IPS-NIHi11 (cell line): ENCODE data around the gene ERC2.
A peak's percentile ranks its signal among the peaks of the same experiment; 100 is the strongest.

Experiments
- DNase-seq: peaks from one replicate; pipeline ENCODE4 v3.0.0; 2012; ENCODE audit warnings: mixed read lengths, low spot score

The ERC2 gene

GRCh38 chr3:56253941-56254665, 214.2 kb downstream of the ERC2 start:
- peak; percentile 32 for DNase-seq

- DNase-seq = peak; percentile 52
Measured at GRCh38 chr3:56251343-56251945, 216.8 kb downstream of the ERC2 start.

GRCh38 chr3:56248021-56248420, 220.2 kb downstream of the ERC2 start:
- DNase-seq = no peak

GRCh38 chr3:56238299-56238698, 230.0 kb downstream of the ERC2 start:
- no peak for DNase-seq

- no peak for DNase-seq
Measured at GRCh38 chr3:56233742-56234141, 234.5 kb downstream of the ERC2 start.

- no peak for DNase-seq
Measured at GRCh38 chr3:56229311-56229710, 239.0 kb downstream of the ERC2 start.

- no peak for DNase-seq
Measured at GRCh38 chr3:56222866-56223265, 245.4 kb downstream of the ERC2 start.

- no peak for DNase-seq
Measured at GRCh38 chr3:56219894-56220805, 248.1 kb downstream of the ERC2 start.

- no peak for DNase-seq
Measured at GRCh38 chr3:56209982-56210751, 258.1 kb downstream of the ERC2 start.

- DNase-seq = no peak
Measured at GRCh38 chr3:56207922-56208321, 260.3 kb downstream of the ERC2 start.

GRCh38 chr3:56205406-56205805, 262.9 kb downstream of the ERC2 start:
- no peak for DNase-seq

- DNase-seq = no peak
Measured at GRCh38 chr3:56202997-56203396, 265.3 kb downstream of the ERC2 start.

GRCh38 chr3:56201407-56201806, 266.9 kb downstream of the ERC2 start:
- DNase-seq = no peak

GRCh38 chr3:56200251-56200650, 268.0 kb downstream of the ERC2 start:
- DNase-seq = no peak

GRCh38 chr3:56197991-56198390, 270.3 kb downstream of the ERC2 start:
- DNase-seq = no peak

- DNase-seq = no peak
Measured at GRCh38 chr3:56197259-56197965, 270.9 kb downstream of the ERC2 start.

GRCh38 chr3:56196700-56197099, 271.6 kb downstream of the ERC2 start:
- DNase-seq = no peak

GRCh38 chr3:56193519-56193918, 274.7 kb downstream of the ERC2 start:
- DNase-seq = no peak

GRCh38 chr3:56192001-56192400, 276.3 kb downstream of the ERC2 start:
- DNase-seq = no peak

GRCh38 chr3:56190771-56191305, 277.4 kb downstream of the ERC2 start:
- no peak for DNase-seq

- DNase-seq = no peak
Measured at GRCh38 chr3:56190130-56190529, 278.1 kb downstream of the ERC2 start.
